Measurements from ENCODE around the gene SLC6A17.

GRCh38 chr1:110239441-110240430 lies 89.4 kb downstream of the SLC6A17 start:
- no peak for TF ChIP-seq CTCF (IDR thresholded peaks at IDR 0.05)
- no peak for TF ChIP-seq POLR2A (IDR thresholded peaks at IDR 0.05; ENCODE audit: low read depth)
- no peak for TF ChIP-seq POLR2AphosphoS5 (IDR thresholded peaks at IDR 0.05)

Measured in esophagus muscularis mucosa (tissue), 3 donors.